ENCODE data around the gene LCE1F.

DNA sequence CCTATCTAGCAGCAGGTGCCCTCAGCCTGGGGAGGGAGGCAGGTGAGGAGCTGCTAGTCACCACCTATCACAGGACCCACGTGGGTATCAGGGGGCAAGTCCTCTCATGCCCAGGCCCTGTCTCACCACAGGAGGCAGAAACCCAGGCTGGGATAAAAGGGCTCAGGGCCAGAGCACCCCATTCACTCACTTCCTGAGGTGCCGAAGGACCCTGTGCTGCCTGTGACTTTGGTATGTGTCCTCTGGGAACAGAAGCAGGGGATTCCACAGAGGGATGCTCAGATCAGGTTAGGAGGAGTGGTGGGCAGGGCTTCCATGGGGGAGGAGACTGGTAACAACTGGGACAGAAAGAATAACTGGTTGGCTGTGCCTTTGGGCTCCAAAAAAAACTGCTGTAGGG is 11.1 kb downstream of the LCE1F start, which contains the start of gene LCE1E:
- TF ChIP-seq CTCF (IDR thresholded peaks at IDR 0.05) = no peak
- TF ChIP-seq POLR2A (IDR thresholded peaks at IDR 0.05) = no peak
